ENCODE results near the gene CHMP2A. TPM values are rescaled to one million over a fixed set of nuclear protein-coding genes. Genes with fewer than 3 reads are reported as not detected.
A peak's percentile ranks its signal among the peaks of the same experiment; 100 is the strongest.

CHMP2A gene
- total RNA-seq, 1 experiment from 2014 or later, result 191 TPM

- H3K9me3 ChIP-seq (ENCODE audit: control insufficient read depth, insufficient read depth, low read depth, low read length), result no peaks in the 10 kb centered on the region
- ATAC-seq, result peak; percentile 33
- H3K36me3 ChIP-seq (ENCODE audit: control insufficient read depth, insufficient read depth, low read length), result no peaks in the 10 kb centered on the region
- intact Hi-C loops (cut with micrococcal nuclease; ENCODE audit: unreplicated experiment), result no loop called here
- TF ChIP-seq POLR2AphosphoS5 (IDR thresholded peaks at IDR 0.05; ENCODE audit: low read depth, low read length), result no peak
- no peak for TF ChIP-seq CTCF (IDR thresholded peaks at IDR 0.05)
- no peak for TF ChIP-seq SIN3A (IDR thresholded peaks at IDR 0.05; ENCODE audit: borderline replicate concordance, insufficient read depth, low read depth, low read length)
- no peak for TF ChIP-seq REST (IDR thresholded peaks at IDR 0.05; ENCODE audit: insufficient read depth in 1 of 2, low read depth in 2 of 2, low read length in 1 of 2)
- TF ChIP-seq TCF7L2 (IDR thresholded peaks at IDR 0.05; ENCODE audit: low read depth, low read length), result no peak
- in situ Hi-C loops (cut with HindIII; ENCODE audit: low pct_unique_long_range_greater_than_20kb, low sequenced_read_pairs), result no loop called here
- H3K4me3 ChIP-seq (ENCODE audit: low read depth in 2 of 2, low read length in 2 of 2), result no peak overlapping the region
- H3K27me3 ChIP-seq (ENCODE audit: control insufficient read depth, insufficient read depth, low read length), result no peaks in the 10 kb centered on the region; the same call in none of the 2 replicates
- no peak overlapping the region for H3K27ac ChIP-seq (ENCODE audit: low read length)
- POLR2A ChIA-PET, result interaction anchor here (0.6 kb wide), 1 partner anchor 37 kb away, joined by 7 read pairs; no protein-coding TSS in a partner anchor
- CTCF ChIA-PET, result no interaction called here
- no TSS peak for BruUV-seq (replicated peaks)
- peaks cover 3% of the 10 kb centered on the region; the same call in 1 of the 2 replicates for H3K4me1 ChIP-seq (ENCODE audit: control insufficient read depth, insufficient read depth, low read length)
- no peak for DNase-seq (ENCODE audit: low read depth, low spot score)
These were observed 17.8 kb downstream of the CHMP2A start for GRCh38 chr19:58536852-58537798.

- peaks cover 3% of the 10 kb centered on the region; the same call in 1 of the 2 replicates for H3K4me1 ChIP-seq (ENCODE audit: control insufficient read depth, insufficient read depth, low read length)
- TF ChIP-seq POLR2AphosphoS5 (IDR thresholded peaks at IDR 0.05; ENCODE audit: low read depth, low read length) (no peak), SIN3A (IDR thresholded peaks at IDR 0.05; ENCODE audit: borderline replicate concordance, insufficient read depth, low read depth, low read length) (no peak), REST (IDR thresholded peaks at IDR 0.05; ENCODE audit: insufficient read depth in 1 of 2, low read depth in 2 of 2, low read length in 1 of 2) (no peak), TCF7L2 (IDR thresholded peaks at IDR 0.05; ENCODE audit: low read depth, low read length) (no peak), CTCF (IDR thresholded peaks at IDR 0.05) (no peak)
- H3K4me3 ChIP-seq (ENCODE audit: low read depth in 2 of 2, low read length in 2 of 2), result no peak overlapping the region
- no peak overlapping the region for H3K27ac ChIP-seq (ENCODE audit: low read length)
- no peaks in the 10 kb centered on the region; the same call in none of the 2 replicates for H3K27me3 ChIP-seq (ENCODE audit: control insufficient read depth, insufficient read depth, low read length)
- in situ Hi-C loops (cut with HindIII; ENCODE audit: low pct_unique_long_range_greater_than_20kb, low sequenced_read_pairs) (no loop called here), intact Hi-C loops (cut with micrococcal nuclease; ENCODE audit: unreplicated experiment) (no loop called here)
- BruUV-seq (replicated peaks), result no TSS peak
- CTCF ChIA-PET, result no interaction called here
- no peaks in the 10 kb centered on the region for H3K36me3 ChIP-seq (ENCODE audit: control insufficient read depth, insufficient read depth, low read length)
- H3K9me3 ChIP-seq (ENCODE audit: control insufficient read depth, insufficient read depth, low read depth, low read length), result no peaks in the 10 kb centered on the region
- POLR2A ChIA-PET, result interaction anchor here (0.6 kb wide), 1 partner anchor 8 kb away, joined by 4 read pairs; the partner anchor contains the start of gene TRIM28
- no peak for ATAC-seq
- no peak for DNase-seq (ENCODE audit: low read depth, low spot score)
These were observed 19.0 kb downstream of the CHMP2A start for GRCh38 chr19:58535857-58536256.
